ENCODE data around the gene MISP3.

Gene MISP3

DNA sequence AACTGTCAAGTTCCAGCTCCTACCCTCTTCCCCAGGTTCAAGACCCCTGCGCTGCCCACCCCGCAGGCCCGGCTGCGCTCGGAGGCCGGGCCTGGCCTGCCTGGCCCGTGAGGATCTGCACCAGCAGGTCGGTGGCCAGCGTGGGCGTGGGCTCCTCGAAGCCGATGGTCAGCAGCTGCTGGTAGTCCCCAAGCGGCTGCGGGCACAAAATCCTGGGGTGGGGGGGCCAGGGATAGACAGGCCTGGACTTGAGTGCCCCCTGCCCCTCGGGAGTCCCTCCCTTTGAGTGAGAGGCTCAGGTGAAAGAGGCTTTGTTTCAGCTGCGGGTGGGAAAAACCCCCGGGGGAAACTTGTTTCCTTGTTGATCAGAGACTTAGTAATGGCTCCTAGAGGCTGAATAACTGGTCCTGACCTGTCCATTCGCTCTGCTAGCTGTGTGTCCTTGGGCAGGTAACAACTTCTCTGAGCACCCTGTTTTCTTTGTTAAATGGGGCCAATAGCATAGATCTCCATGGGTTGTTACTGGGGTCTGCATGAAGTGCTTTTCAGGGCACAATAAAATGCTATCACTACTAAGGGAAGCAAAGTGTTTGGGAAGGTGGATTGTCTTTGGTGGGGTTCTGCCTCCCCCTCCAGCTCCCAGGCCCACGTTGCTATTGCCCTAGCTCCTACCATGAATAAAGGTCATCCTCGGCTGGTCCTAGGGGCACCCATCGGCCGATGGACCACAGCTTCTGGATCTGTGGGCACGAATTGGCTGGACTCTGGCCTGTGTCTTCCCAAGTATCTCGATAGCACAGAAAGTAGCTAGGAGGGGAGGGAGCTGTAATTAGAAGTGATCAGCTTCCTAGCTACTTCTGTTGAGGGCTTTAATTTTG lies 9.4 kb downstream of the MISP3 start:
- DNase-seq = no peak

DNA sequence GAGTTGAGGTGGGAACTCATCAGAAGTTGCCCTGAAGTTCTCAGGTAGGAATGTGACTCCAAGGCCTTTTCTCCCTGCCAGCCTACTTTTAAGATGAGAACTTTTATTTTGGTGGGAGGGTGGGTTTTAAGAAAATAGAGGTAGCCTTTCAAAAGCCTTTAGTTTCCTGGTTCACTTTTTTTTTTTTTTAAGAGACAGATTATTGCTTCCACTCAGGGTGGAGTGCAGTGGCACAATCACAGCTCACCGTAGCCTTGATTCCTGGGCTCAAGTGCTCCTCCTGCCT lies 10.0 kb downstream of the MISP3 start:
- no peak for DNase-seq

DNA sequence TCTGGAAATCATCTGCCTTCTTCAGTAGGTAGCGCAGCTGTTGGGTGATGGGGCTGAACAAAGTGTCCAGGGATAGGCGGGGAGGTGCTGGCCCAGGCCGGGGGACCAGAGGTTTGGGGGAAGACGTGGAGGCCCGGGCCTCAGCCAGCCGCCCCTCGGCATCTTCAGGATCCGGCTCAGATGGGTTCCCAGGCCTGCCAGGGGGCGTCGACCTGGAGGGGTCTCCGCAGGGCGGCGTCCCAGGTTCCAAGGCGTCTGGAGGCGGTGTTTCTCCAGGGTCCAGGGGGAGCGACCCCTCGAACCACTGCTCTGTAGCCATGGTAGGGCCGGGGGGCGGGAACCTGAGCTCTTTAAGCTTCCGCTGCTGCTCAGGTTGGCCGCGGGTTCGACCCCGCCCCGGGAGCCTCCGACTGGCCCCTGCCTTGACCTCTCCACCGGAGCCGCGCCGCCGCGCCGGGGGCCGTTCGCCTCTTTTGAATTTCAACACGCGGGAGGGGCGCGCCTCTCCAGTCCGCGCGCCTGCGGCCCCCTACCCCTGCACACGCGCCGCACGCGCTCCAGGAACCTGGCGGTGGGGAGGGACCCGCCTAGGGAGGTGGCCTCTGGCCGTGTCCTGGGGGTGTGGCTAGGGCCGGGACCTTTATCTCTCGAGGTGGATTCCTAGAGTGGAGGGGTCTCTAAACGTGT lies 12.9 kb downstream of the MISP3 start, which contains the start of gene C19orf67:
Gene C19orf67 (minus strand): TSS at position 475 of the 687 bp plus-strand sequence. CDS start 156 bp downstream, at position 319.
- no peak for DNase-seq

- DNase-seq = no peak
Observed at GRCh38 chr19:14086098-14086497, 13.5 kb downstream of the MISP3 start.

- no peak for DNase-seq
Observed at GRCh38 chr19:14088634-14089411, 16.2 kb downstream of the MISP3 start.

DNA sequence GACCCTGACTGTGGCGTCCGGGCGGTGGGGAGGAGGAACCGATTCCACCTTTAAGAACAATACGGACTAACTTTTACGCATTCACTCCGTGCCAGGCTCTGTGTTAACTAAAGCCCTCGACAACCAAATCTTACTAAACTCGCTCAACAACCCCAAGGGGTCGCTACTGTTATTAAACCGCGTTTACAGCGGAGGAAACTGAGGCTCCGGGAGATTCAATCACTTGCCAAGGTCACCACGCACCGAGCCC lies 16.8 kb downstream of the MISP3 start:
- DNase-seq = no peak

- DNase-seq = peak; percentile 61
Observed at GRCh38 chr19:14089662-14090508, 17.3 kb downstream of the MISP3 start.

- DNase-seq = peak; percentile 77
Observed at GRCh38 chr19:14090509-14091080, 18.0 kb downstream of the MISP3 start, which contains the start of gene SAMD1. TSS of gene SAMD1 (minus strand) at chr19:14090751.

DNA sequence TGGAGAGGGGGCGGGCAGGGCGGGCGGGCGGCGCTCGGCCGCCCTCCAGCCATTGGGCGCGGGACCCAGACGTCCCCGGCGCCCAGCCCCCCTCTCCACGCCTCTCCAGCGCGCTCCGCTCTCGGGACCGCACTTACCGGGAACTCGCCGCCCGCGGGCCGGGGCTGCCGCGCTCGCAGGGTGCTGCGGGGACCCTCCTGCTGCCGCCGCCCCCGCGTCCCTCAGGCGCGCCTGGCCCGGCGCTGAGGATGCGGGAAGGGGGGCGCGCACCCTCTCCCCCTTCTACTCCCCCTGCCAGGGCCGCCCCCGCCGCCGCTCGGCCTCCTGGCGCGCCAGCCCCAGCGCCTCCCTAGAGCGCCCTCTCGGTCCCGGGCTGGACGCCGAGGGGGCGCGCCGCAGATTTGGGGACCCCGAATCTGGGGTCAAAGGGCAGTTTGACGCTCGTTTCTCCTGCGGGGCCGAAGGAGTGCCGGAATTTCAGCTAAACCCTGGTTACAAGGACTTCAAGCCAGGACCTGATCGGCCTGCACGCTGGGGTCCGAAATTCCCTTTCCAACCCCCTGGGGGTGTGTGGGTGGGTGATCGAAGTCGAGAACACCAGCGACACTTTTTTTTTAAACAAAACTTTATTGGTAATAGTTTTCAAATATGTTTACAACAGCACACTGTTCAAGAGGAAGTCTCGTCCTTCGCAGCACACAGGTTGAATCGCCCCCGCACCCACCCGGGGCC lies 18.7 kb downstream of the MISP3 start:
- peak; percentile 81 for DNase-seq

- no peak for DNase-seq
Observed at GRCh38 chr19:14091813-14092462, 19.4 kb downstream of the MISP3 start.

- DNase-seq = no peak
Observed at GRCh38 chr19:14093117-14093823, 20.7 kb downstream of the MISP3 start.

GRCh38 chr19:14094854-14095253 lies 22.3 kb downstream of the MISP3 start:
- no peak for DNase-seq

- DNase-seq = no peak
Observed at GRCh38 chr19:14096272-14096992, 23.8 kb downstream of the MISP3 start.

GRCh38 chr19:14097532-14098151 lies 25.1 kb downstream of the MISP3 start:
- DNase-seq = no peak

DNA sequence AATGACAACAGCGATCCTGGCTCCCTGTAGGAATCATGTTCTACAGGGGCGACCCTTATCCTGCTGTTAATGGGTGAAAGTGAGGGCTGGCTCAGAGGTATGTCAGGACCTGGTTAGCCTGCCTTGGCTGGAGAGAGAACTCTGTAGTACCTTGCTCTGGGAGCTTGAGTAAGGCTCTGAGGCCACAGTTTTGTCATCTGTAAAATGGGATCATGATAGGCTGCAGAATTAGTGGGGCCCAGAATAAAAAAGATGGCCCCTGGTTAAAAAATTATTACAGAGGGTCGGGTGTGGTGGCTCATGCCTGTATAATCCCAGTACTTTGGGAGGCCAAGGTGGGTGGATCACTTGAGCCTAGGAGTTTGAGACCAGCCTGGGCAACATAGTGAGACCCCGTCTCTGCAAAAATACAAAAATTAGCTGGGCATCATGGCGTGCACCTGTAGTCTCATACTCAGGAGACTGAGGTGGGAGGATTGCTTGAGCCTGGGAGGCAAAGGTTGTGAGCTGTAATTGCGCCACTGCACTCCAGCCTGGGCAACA lies 28.5 kb downstream of the MISP3 start:
- no peak for DNase-seq

DNA sequence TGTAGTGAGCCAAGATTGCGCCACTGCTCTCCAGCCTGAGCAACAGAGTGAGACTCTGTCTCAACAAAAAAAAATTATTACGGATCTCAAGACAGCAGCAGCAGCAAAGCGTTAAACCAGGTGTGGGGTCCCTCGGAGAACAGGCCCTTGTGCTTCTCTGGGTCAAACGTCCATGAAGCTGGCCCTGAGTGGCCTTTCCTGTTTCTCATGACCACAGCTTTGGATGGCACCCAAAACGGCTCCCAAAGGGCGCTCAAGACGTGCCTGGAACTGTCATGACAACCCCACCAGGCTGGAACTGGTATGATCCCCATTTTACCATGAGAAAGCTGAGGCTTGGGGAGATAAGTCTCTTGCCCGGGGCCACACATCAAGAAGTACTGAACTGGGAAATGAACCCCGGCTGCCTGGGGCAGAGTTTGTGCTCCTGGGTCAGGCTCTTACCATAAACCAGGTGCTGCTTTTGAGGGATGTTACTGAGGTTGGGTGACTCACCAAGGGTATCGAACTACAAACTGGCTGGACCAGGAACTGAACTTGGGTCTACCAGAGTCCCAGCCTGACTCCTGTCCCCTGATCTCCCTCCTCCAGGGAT lies 29.6 kb downstream of the MISP3 start:
- no peak for DNase-seq

DNA sequence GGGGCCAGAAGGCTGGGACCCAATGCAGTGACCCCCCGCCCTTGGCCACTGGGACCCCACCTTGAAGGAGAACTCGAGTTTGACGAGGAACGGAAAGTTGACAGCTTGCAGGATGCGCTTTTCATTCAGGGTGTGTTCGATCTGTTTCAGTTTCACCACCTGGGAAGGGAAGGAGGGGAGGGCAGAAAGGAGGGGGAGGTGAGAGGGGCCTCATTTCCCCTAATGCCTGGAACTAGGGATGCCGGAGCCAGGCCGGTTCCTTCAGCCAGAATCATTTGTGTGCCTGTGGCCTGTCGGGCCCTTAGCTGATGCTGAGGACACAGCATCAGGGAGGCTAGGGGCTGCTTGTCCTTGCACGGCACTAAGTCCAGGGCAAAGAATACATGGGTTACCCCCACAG lies 30.2 kb downstream of the MISP3 start:
- DNase-seq = no peak

DNA sequence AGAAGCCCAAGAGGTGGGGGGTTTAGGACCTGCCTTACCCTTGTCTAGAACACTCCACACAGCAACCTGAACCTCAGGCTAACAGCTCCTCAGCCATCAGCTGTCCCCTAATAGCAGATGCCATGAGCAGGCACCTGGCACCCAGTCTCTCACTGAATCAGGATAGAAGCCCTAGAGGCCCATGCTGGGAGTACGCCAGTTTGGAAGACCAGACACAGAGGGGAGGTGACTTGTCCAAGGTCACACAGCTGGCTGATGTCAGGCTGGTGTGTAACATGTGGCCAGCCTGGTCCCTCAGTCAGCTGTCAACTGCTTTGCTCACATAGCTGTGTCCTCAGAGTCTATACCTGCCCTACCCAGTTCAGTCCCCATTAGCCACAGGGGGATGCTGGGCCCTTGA lies 30.7 kb downstream of the MISP3 start:
- no peak for DNase-seq

DNA sequence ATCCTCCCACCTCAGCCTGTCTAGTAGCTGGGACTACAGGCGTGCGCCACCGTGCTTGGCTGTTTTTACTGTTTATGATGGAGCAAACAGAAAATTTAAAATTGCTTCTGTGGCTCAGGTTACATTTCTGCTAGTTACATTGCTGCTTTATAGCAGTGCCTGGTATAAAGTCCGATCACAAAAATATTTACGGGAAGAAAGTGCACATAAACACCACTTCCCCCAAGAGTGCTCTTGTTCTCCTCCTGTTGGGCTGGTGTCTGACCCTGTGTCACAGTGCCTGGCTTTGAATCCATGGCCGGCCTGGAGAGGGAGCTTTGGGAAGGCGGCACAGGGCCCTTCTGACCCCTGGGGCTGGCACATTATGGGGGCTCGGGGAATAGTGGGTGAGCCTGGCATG lies 33.1 kb downstream of the MISP3 start:
- DNase-seq = no peak
